ENCODE measurements around the gene CHST8.
"Not testable (repeated sequence)": the region's sequence is repeated elsewhere in the genome, so short reads cannot be mapped to it uniquely, and the experiment has no call there.

The CHST8 gene

GRCh38 chr19:33646306-33646705 is 24.6 kb downstream of the CHST8 start:
- no peak for DNase-seq

- DNase-seq: no peak
These were observed 25.4 kb downstream of the CHST8 start for GRCh38 chr19:33647146-33647545.

GRCh38 chr19:33649627-33650305 is 28.0 kb downstream of the CHST8 start:
- no peak for DNase-seq

- DNase-seq: no peak
These were observed 31.9 kb downstream of the CHST8 start for GRCh38 chr19:33653684-33654083.

- no peak for DNase-seq
These were observed 33.2 kb downstream of the CHST8 start for GRCh38 chr19:33654840-33655508.

- DNase-seq: no peak
These were observed 38.1 kb downstream of the CHST8 start for GRCh38 chr19:33659835-33660234.

GRCh38 chr19:33660410-33661124 is 38.8 kb downstream of the CHST8 start:
- DNase-seq: no peak

- no peak for DNase-seq
These were observed 39.6 kb downstream of the CHST8 start for GRCh38 chr19:33661336-33661735.

GRCh38 chr19:33662391-33663092 is 40.8 kb downstream of the CHST8 start:
- no peak for DNase-seq

- DNase-seq: not testable (repeated sequence)
These were observed 41.6 kb downstream of the CHST8 start for GRCh38 chr19:33663316-33663715.

GRCh38 chr19:33664744-33665143 is 43.0 kb downstream of the CHST8 start:
- no peak for DNase-seq

- no peak for DNase-seq
These were observed 44.2 kb downstream of the CHST8 start for GRCh38 chr19:33665776-33666595.

GRCh38 chr19:33667141-33667650 is 45.4 kb downstream of the CHST8 start:
- DNase-seq: no peak

GRCh38 chr19:33667881-33668280 is 46.1 kb downstream of the CHST8 start:
- DNase-seq: no peak

GRCh38 chr19:33668968-33669367 is 47.2 kb downstream of the CHST8 start:
- no peak for DNase-seq

GRCh38 chr19:33669376-33669775 is 47.6 kb downstream of the CHST8 start:
- DNase-seq: no peak

GRCh38 chr19:33670398-33670797 is 48.6 kb downstream of the CHST8 start:
- no peak for DNase-seq

GRCh38 chr19:33671211-33671610 is 49.5 kb downstream of the CHST8 start:
- DNase-seq: no peak

GRCh38 chr19:33673258-33673875 is 51.6 kb downstream of the CHST8 start:
- no peak for DNase-seq

GRCh38 chr19:33673996-33674625 is 52.4 kb downstream of the CHST8 start:
- no peak for DNase-seq

Measured in CD4-positive, alpha-beta T cell treated with Interleukin-6 for 4 hours (primary cell).